Measurements from ENCODE around the gene IPO7. TPM values are rescaled to one million over a fixed set of nuclear protein-coding genes. Genes with fewer than 3 reads are reported as not detected.

The IPO7 gene
- total RNA-seq, 1 experiment from 2014 or later, result 226 TPM

DNA sequence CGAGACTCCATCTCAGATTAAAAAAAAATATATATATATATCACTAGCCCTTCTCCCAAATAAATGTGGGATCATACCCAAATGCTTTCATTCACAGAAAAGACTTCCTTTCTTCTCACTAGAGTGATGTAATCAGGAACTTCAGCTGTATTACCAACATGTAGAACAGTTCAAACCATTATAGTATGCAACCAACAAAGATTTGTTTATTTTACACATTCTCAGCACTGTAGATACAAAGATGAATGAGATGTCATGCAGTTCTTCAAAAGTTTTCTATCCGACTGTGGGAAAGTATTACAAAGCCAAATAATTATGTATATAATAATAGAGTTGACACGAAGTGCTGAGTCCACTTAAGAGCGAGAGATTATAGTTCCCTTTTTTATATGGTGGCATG lies 54.2 kb downstream of the IPO7 start (continued):
- TF ChIP-seq, protein P1, sequence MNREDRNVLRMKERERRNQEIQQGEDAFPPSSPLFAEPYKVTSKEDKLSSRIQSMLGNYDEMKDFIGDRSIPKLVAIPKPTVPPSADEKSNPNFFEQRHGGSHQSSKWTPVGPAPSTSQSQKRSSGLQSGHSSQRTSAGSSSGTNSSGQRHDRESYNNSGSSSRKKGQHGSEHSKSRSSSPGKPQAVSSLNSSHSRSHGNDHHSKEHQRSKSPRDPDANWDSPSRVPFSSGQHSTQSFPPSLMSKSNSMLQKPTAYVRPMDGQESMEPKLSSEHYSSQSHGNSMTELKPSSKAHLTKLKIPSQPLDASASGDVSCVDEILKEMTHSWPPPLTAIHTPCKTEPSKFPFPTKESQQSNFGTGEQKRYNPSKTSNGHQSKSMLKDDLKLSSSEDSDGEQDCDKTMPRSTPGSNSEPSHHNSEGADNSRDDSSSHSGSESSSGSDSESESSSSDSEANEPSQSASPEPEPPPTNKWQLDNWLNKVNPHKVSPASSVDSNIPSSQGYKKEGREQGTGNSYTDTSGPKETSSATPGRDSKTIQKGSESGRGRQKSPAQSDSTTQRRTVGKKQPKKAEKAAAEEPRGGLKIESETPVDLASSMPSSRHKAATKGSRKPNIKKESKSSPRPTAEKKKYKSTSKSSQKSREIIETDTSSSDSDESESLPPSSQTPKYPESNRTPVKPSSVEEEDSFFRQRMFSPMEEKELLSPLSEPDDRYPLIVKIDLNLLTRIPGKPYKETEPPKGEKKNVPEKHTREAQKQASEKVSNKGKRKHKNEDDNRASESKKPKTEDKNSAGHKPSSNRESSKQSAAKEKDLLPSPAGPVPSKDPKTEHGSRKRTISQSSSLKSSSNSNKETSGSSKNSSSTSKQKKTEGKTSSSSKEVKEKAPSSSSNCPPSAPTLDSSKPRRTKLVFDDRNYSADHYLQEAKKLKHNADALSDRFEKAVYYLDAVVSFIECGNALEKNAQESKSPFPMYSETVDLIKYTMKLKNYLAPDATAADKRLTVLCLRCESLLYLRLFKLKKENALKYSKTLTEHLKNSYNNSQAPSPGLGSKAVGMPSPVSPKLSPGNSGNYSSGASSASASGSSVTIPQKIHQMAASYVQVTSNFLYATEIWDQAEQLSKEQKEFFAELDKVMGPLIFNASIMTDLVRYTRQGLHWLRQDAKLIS (CRISPR knock-in tag; IDR thresholded peaks at IDR 0.05; ENCODE audit: borderline replicate concordance), result no peak
- TF ChIP-seq JUN (CRISPR knock-in tag; IDR thresholded peaks at IDR 0.05) (no peak), FOXK1 (CRISPR knock-in tag; IDR thresholded peaks at IDR 0.05) (no peak), ETV6 (CRISPR knock-in tag; IDR thresholded peaks at IDR 0.05) (no peak), NR3C1 (CRISPR knock-in tag; conservative IDR thresholded peaks at IDR 0.05; ENCODE audit: low read depth) (no peak)

DNA sequence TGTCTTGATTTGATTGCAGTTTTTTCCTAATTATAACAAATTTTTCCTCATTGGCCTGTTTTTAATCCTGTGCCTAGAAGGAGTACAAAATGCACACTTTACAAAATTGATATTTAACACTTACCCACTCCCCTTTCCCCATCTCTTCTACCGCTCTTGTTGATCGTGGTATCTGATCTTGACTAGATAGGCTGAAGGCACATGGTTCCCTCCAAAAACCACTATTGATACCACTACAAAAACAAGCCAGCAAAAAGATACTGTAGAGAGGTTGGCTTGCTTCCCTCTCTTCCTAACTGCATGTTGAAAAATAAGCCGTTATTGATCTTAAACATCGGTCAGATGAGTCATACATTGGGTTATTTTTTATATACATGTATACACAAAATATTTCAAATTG lies 61.8 kb downstream of the IPO7 start:
- Mint-ChIP-seq H3K4me1 (no peaks in the 10 kb centered on the region), H3K36me3 (peaks cover 52% of the 10 kb centered on the region), H3K27ac (no peak overlapping the region), H3K27me3 (ENCODE audit: low read depth) (no peaks in the 10 kb centered on the region), H3K9me3 (peaks cover 9% of the 10 kb centered on the region), H3K4me3 (no peak overlapping the region)
- no peak for DNase-seq (ENCODE audit: low spot score)
- CTCF ChIA-PET, result no interaction called here
- ATAC-seq, result no peak
- TF ChIP-seq ZNF263 (CRISPR knock-in tag; IDR thresholded peaks at IDR 0.05; ENCODE audit: low read depth) (no peak), MXD4 (CRISPR knock-in tag; IDR thresholded peaks at IDR 0.05; ENCODE audit: borderline replicate concordance) (no peak), ZNF671 (CRISPR knock-in tag; IDR thresholded peaks at IDR 0.05) (no peak), JAZF1 (CRISPR knock-in tag; IDR thresholded peaks at IDR 0.05) (no peak), SP1 (CRISPR knock-in tag; conservative IDR thresholded peaks at IDR 0.05) (no peak), NFYB (CRISPR knock-in tag; conservative IDR thresholded peaks at IDR 0.05; ENCODE audit: low read depth) (no peak), RELA (CRISPR knock-in tag; IDR thresholded peaks at IDR 0.05; ENCODE audit: borderline replicate concordance) (no peak)
- TF ChIP-seq, protein P2, sequence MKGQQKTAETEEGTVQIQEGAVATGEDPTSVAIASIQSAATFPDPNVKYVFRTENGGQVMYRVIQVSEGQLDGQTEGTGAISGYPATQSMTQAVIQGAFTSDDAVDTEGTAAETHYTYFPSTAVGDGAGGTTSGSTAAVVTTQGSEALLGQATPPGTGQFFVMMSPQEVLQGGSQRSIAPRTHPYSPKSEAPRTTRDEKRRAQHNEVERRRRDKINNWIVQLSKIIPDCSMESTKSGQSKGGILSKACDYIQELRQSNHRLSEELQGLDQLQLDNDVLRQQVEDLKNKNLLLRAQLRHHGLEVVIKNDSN (CRISPR knock-in tag; IDR thresholded peaks at IDR 0.05), result no peak
- TF ChIP-seq, protein P3, sequence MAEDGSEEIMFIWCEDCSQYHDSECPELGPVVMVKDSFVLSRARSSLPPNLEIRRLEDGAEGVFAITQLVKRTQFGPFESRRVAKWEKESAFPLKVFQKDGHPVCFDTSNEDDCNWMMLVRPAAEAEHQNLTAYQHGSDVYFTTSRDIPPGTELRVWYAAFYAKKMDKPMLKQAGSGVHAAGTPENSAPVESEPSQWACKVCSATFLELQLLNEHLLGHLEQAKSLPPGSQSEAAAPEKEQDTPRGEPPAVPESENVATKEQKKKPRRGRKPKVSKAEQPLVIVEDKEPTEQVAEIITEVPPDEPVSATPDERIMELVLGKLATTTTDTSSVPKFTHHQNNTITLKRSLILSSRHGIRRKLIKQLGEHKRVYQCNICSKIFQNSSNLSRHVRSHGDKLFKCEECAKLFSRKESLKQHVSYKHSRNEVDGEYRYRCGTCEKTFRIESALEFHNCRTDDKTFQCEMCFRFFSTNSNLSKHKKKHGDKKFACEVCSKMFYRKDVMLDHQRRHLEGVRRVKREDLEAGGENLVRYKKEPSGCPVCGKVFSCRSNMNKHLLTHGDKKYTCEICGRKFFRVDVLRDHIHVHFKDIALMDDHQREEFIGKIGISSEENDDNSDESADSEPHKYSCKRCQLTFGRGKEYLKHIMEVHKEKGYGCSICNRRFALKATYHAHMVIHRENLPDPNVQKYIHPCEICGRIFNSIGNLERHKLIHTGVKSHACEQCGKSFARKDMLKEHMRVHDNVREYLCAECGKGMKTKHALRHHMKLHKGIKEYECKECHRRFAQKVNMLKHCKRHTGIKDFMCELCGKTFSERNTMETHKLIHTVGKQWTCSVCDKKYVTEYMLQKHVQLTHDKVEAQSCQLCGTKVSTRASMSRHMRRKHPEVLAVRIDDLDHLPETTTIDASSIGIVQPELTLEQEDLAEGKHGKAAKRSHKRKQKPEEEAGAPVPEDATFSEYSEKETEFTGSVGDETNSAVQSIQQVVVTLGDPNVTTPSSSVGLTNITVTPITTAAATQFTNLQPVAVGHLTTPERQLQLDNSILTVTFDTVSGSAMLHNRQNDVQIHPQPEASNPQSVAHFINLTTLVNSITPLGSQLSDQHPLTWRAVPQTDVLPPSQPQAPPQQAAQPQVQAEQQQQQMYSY (CRISPR knock-in tag; IDR thresholded peaks at IDR 0.05), result no peak
- TF ChIP-seq, protein P4, sequence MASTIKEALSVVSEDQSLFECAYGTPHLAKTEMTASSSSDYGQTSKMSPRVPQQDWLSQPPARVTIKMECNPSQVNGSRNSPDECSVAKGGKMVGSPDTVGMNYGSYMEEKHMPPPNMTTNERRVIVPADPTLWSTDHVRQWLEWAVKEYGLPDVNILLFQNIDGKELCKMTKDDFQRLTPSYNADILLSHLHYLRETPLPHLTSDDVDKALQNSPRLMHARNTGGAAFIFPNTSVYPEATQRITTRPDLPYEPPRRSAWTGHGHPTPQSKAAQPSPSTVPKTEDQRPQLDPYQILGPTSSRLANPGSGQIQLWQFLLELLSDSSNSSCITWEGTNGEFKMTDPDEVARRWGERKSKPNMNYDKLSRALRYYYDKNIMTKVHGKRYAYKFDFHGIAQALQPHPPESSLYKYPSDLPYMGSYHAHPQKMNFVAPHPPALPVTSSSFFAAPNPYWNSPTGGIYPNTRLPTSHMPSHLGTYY (CRISPR knock-in tag; IDR thresholded peaks at IDR 0.05), result no peak
- POLR2A ChIA-PET, result no interaction called here
